ENCODE results near the gene CNNM4.

DNA sequence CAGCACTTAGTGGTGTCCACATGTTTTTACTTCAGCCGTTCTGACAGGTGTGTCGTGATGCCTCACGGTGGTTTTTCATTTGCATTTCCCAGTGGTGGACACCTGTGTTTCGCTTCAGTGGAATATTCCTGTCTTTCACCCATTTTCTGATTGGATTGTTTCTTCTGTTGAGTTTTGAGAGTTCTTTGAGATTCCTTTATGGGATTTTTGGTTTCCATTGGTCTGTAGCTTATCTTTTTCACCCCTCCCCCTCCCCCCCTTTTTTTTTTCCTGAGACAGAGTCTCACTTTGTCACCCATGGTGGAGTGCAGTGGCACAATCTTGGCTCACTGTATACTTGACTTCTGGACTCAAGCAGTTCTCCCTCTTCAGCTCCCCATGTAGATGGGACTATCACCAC lies 75.1 kb downstream of the CNNM4 start:
- TF ChIP-seq NPAS2 (CRISPR knock-in tag; IDR thresholded peaks at IDR 0.05; ENCODE audit: borderline replicate concordance) (no peak), CTCF (IDR thresholded peaks at IDR 0.05) (no peak), CBX2 (IDR thresholded peaks at IDR 0.05; ENCODE audit: borderline replicate concordance, low read depth) (no peak)
- TF ChIP-seq, protein P1, sequence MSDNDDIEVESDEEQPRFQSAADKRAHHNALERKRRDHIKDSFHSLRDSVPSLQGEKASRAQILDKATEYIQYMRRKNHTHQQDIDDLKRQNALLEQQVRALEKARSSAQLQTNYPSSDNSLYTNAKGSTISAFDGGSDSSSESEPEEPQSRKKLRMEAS (IDR thresholded peaks at IDR 0.05) = no peak

Measured in A549 (cell line).